HepG2 (cell line): ENCODE results near the gene IZUMO4. TPM values are rescaled to one million over a fixed set of nuclear protein-coding genes. Genes with fewer than 3 reads are reported as not detected.

Experiments used
- ATAC-seq: fragments of 200-7000 bp; cut with Tn5 transposase; 3 replicates; pipeline ENCODE4 v1.9.1; 2020; ENCODE audit warnings: mild to moderate bottlenecking, moderate library complexity
- BruUV-seq: library from RNA; stranded (reverse); fragments of 400-500 nt; replicated peaks from 2 replicates; lab custom pipeline; 2021; lab: Mats Ljungman, UMichigan
- CTCF ChIA-PET: fragments of 300-600 bp; formaldehyde crosslinking; extraction: SDS; loops from one replicate; lab custom pipeline; 2021; ENCODE audit warnings: low total read pairs, inconsistent platforms, low intra/inter-chr PET ratio; lab: Yijun Ruan, JAX
- POLR2A ChIA-PET: fragments of 350-600 bp; sonication (Branson Sonifier 250); formaldehyde crosslinking; loops from one replicate; lab custom pipeline; 2020; ENCODE audit warnings: antibody characterized with exemption, inconsistent platforms; lab: Yijun Ruan, JAX
- DNase-seq: peaks from one replicate; pipeline ENCODE4 v3.0.0-alpha.2; 2015; ENCODE audit warnings: low spot score
- FAIRE-seq: peaks from 3 replicates; lab custom pipeline; 2011; peaks lifted over from hg19 to GRCh38; lab: Jason Lieb, UNC
- H2AFZ ChIP-seq: one replicate; pipeline ENCODE4 v1.6.1; 2011; ENCODE audit warnings: low read length, inconsistent platforms
- H3K27ac ChIP-seq: fragments of 300-600 bp; 3 replicates; pipeline ENCODE4 v1.8.0; 2011; ENCODE audit warnings: mixed run types, mild to moderate bottlenecking, mixed read lengths, low read length, inconsistent platforms; ENCODE audit not compliant: insufficient read depth; ENCODE audit errors: extremely low read length
- H3K27me3 ChIP-seq, 2 experiments: fragments of 200-600 bp in 1 of 2; 2 replicates in 1 of 2; 3 replicates in 1 of 2; pipeline versions ENCODE4 v1.6.0 to v1.8.0; 2011; ENCODE audit warnings: low read length in 2 of 2, mild to moderate bottlenecking in 2 of 2, moderate library complexity in 2 of 2, inconsistent platforms in 1 of 2; ENCODE audit not compliant: insufficient read depth in 2 of 2, control insufficient read depth in 1 of 2
- H3K36me3 ChIP-seq, 2 experiments: fragments of 200-600 bp in 1 of 2; replicated peaks in 1 of 2; 2 replicates in 1 of 2; 3 replicates in 1 of 2; pipeline versions ENCODE4 v1.5.1 to v1.8.0; 2011; ENCODE audit warnings: low read length in 2 of 2, inconsistent platforms in 1 of 2; ENCODE audit not compliant: insufficient read depth in 2 of 2, control insufficient read depth in 1 of 2
- H3K4me1 ChIP-seq: 2 replicates; pipeline ENCODE4 v1.5.1; 2012; ENCODE audit warnings: low read length, inconsistent platforms; ENCODE audit not compliant: insufficient read depth
- H3K4me2 ChIP-seq: 2 replicates; pipeline ENCODE4 v1.6.0; 2011; ENCODE audit warnings: low read depth, low read length, inconsistent platforms
- H3K4me3 ChIP-seq, 3 experiments: fragments of 200-600 bp in 1 of 3; sonication (generic), shearing (Covaris generic) in 1 of 3; replicated peaks in 1 of 3; 2 replicates each; pipeline ENCODE4 v1.5.1; 2011 to 2016; ENCODE audit warnings: low read length in 3 of 3, inconsistent platforms in 2 of 3, low read depth in 2 of 3, mild to moderate bottlenecking in 2 of 3, control low read depth in 1 of 3, mixed read lengths in 1 of 3; ENCODE audit not compliant: insufficient read depth in 1 of 3
- H3K79me2 ChIP-seq: one replicate; pipeline ENCODE4 v1.6.1; 2011; ENCODE audit warnings: low read length, inconsistent platforms; ENCODE audit not compliant: insufficient read depth
- H3K9ac ChIP-seq: 2 replicates; pipeline ENCODE4 v1.6.0; 2011; ENCODE audit warnings: mild to moderate bottlenecking, low read depth, low read length, inconsistent platforms; ENCODE audit not compliant: insufficient read depth
- H3K9me3 ChIP-seq: 2 replicates; pipeline ENCODE4 v1.5.1; 2012; ENCODE audit warnings: mild to moderate bottlenecking, low read length
- H4K20me1 ChIP-seq: 2 replicates; pipeline ENCODE4 v1.6.0; 2011; ENCODE audit warnings: inconsistent platforms, mild to moderate bottlenecking, low read length, moderate library complexity; ENCODE audit not compliant: insufficient read depth
- ARNTL ChIP-seq: sonication (generic); formaldehyde crosslinking; IDR thresholded peaks from 2 replicates; pipeline ENCODE4 v1.4.0; 2020; ENCODE audit warnings: mild to moderate bottlenecking, missing genetic modification reagents
- ATF4 ChIP-seq, 2 experiments: fragments of 450-650 bp in 1 of 2; sonication (generic) in 1 of 2; formaldehyde crosslinking; IDR thresholded peaks; 2 replicates each; pipeline versions ENCODE4 v1.5.0 to v1.8.0; 2020 to 2022; ENCODE audit warnings: mild to moderate bottlenecking in 1 of 2, missing genetic modification reagents in 1 of 2
- CTCF ChIP-seq: sonication (generic); formaldehyde crosslinking; IDR thresholded peaks from 2 replicates; pipeline ENCODE4 v1.5.0; 2020; ENCODE audit warnings: mild to moderate bottlenecking, missing genetic modification reagents, moderate library complexity
- JDP2 ChIP-seq: sonication (generic); formaldehyde crosslinking; IDR thresholded peaks from 2 replicates; pipeline ENCODE4 v1.8.1; 2022; ENCODE audit warnings: missing genetic modification reagents, borderline replicate concordance
- THYN1 ChIP-seq: sonication (generic); formaldehyde crosslinking; IDR thresholded peaks from 2 replicates; pipeline ENCODE4 v1.8.1; 2023; ENCODE audit warnings: low read depth, mild to moderate bottlenecking, moderate library complexity, missing genetic modification reagents, borderline replicate concordance
- ZNF501 ChIP-seq: sonication (generic); formaldehyde crosslinking; IDR thresholded peaks from 2 replicates; pipeline ENCODE4 v1.5.1; 2020; ENCODE audit warnings: mild to moderate bottlenecking, moderate library complexity, missing genetic modification reagents
- ZNF609 ChIP-seq: sonication (generic); formaldehyde crosslinking; IDR thresholded peaks from 2 replicates; pipeline ENCODE4 v1.4.0; 2020; ENCODE audit warnings: mild to moderate bottlenecking, missing genetic modification reagents, borderline replicate concordance
- WGBS: methylation state at CpG from one replicate; pipeline ENCODE4 v1.1.6; 2017; ENCODE audit warnings: low lambda C conversion rate; 5-methylcytosine and 5-hydroxymethylcytosine counted together
- in situ Hi-C: cut with HindIII; loops from 2 replicates; pipeline ENCODE4 v1.10.0; 2017; ENCODE audit warnings: low pct_unique_long_range_greater_than_20kb; ENCODE audit not compliant: extremely low pct_ligation_motif_present
- intact Hi-C: fragments of 100-400 bp; cut with micrococcal nuclease; formaldehyde crosslinking; loops from one replicate; pipeline ENCODE4 v1.10.0; 2022; ENCODE audit not compliant: unreplicated experiment
- polyA plus RNA-seq, 8 experiments: library from polyadenylated mRNA; depleted of rRNA in 3 of 8; stranded (reverse) in 7 of 8; unstranded in 1 of 8; fragments of >200 nt; fragmentation: Illumina TruSeq in 4 of 8; extraction: Trizol in 4 of 8; gene quantifications; 2 replicates each; pipeline versions ENCODE4 v1.2.1 to v1.2.3, GENCODE V29; 2011 to 2016; ENCODE audit warnings: low read depth in 4 of 8, missing spikeins in 1 of 8, mixed read lengths in 1 of 8; ENCODE audit not compliant: insufficient read depth in 1 of 8
- total RNA-seq, 5 experiments: library from RNA; depleted of rRNA; stranded (reverse); fragments of >200 nt; fragmentation: Illumina TruSeq; extraction: Trizol; gene quantifications; 2 replicates each; pipeline ENCODE4 v1.2.3, GENCODE V29; 2016; ENCODE audit warnings: low read depth in 1 of 5

The IZUMO4 gene
- total and polyA plus RNA-seq, 2 of the 13 experiments (the other 11 are each of a cell fraction or from before 2014, with no cell fraction given), result 0.77 to 3.9 TPM

- no peak for ATAC-seq
- Histone ChIP-seq H3K4me1 (no peaks in the 10 kb centered on the region), H3K4me2 (no peak overlapping the region), H3K36me3 (peaks cover 37 to 74% of the 10 kb centered on the region in 2 experiments), H3K9ac (no peak overlapping the region), H3K79me2 (no peaks in the 10 kb centered on the region), H2AFZ (no peak overlapping the region), H3K27me3 (no peaks in the 10 kb centered on the region), H3K4me3 (no peak overlapping the region), H3K9me3 (no peaks in the 10 kb centered on the region), H3K27ac (no peak overlapping the region), H4K20me1 (no peaks in the 10 kb centered on the region)
- POLR2A ChIA-PET, result no interaction called here
- no peak for DNase-seq
- no TSS peak for BruUV-seq
- over 99% methylated on average over 11 of the region's 15 CpGs for WGBS
- TF ChIP-seq CTCF (CRISPR knock-in tag) (no peak), ARNTL (no peak), ATF4 (CRISPR knock-in tag; IDR thresholded peaks at IDR 0.05) (no peak), THYN1 (CRISPR knock-in tag) (no peak), ZNF501 (no peak), JDP2 (CRISPR knock-in tag) (no peak), ZNF609 (CRISPR knock-in tag) (no peak)
- no peak for FAIRE-seq
- intact Hi-C loops, result no loop called here
- CTCF ChIA-PET, result no interaction called here
- in situ Hi-C loops, result no loop called here
These were observed 25.5 kb downstream of the IZUMO4 start for GRCh38 chr19:2122251-2122650.
